ENCODE results near the gene TMEM178A.
"Not testable (repeated sequence)": the region's sequence is repeated elsewhere in the genome, so short reads cannot be mapped to it uniquely, and the experiment has no call there.

The TMEM178A gene

DNA sequence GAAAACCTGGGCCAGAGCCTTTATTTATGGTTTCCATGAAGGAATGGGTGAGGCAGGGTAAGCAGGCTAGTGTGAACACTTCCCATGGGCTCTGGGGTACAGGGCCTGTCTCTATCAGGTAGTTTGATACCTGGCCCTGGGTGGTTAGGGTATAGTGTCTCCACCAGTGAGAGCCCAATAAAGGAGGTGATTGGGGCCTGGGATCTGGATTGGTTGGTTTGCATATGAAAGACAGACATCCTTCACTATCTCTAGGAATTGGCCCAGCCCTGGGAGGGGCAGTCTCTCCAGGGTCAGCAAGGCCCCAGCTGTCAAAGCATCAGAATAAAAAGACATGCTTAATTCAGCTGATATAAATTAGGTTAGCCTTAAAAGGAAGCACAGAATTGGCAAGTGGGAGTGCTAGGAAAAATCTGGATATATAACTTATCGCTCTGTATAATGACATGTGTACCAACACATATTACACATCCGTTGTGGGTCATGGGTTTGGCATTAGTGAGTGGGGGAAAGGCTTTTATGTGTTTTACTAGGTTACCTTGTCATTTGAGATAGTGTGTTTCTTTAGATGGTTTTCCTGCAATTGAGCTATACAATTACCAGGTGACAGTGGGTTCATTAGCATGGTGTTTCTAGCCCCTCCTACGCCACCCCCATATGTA lies 18.5 kb upstream of the TMEM178A start:
- no peak for DNase-seq (ENCODE audit: extremely low read depth in 1 of 2, low read depth in 1 of 2)

DNA sequence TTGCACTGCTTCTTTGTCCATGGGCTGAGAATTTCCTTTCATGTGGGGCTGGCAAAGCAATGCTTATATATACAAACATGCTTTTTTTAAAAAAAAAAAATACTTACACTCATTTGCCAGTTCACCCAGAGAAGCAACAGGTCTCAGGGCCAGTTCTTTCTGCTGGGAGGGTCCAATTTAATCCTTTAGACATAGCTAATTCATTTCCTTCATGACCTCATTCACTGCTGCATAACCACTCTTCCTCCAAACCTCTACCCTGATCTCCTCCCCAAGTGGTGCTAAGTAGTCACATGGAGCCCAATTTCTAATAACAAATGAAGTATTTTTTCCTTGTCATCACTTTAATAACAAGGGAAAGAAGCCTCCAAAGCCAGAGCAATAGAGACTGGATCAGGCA lies 17.1 kb upstream of the TMEM178A start:
- DNase-seq (ENCODE audit: extremely low read depth in 1 of 2, low read depth in 1 of 2): no peak

DNA sequence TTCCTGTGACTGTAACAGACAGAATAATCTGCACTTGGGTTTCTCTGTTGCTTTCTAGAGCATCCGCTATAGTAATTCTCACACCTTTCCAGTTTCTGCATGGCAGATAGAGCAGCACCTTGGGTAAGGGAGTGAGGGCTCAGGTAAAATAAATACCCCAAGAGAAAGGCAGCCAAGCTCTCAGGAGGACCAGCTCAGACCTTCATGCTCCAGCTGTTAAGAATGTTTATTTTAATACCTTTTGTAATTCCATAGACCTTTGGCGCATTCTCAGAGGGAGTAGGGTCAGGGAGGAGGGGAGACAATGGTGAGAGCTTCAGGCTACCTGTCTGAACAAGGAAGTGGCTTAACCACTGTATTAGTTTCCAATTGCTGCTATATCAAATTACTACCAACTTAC lies 16.2 kb upstream of the TMEM178A start:
- no peak for DNase-seq (ENCODE audit: extremely low read depth in 1 of 2, low read depth in 1 of 2)

DNA sequence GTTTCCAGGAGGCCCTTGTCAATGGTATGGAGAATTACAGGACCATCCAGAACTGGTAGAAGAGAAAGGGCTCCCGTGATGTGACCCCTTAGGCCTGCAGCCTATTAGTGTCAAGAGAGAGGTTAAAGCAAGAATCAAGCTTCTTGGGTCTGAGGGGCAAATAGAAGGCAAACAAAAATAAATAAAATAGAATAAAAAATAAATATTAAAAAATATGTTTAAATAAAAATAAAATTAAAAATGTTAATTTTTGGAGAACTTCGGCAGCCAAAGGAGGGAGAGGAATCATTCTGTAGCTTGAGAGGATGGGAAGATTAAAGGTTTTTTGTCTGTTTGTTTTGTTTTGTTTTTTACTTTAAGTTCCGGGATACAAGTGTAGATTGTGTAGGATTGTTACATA lies 15.2 kb upstream of the TMEM178A start:
- no peak for DNase-seq (ENCODE audit: extremely low read depth in 1 of 2, low read depth in 1 of 2)

DNA sequence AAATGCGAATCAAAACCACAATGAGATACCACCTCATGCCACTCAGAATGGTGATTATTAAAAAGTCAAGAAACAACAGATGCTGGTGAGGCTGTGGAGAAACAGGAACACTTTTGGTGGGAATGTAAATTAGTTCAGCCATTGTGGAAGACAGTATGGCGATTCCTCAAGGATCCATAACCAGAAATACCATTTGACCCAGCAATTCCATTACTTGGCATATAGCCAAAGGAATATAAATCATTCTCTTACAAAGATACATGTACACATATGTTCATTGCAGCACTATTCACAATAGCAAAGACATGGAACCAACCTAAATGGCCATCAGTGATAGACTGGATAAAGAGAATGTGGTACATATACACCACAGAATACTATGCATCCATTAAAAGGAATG lies 9.5 kb upstream of the TMEM178A start:
- not testable (repeated sequence) for DNase-seq (ENCODE audit: extremely low read depth in 1 of 2, low read depth in 1 of 2)

DNA sequence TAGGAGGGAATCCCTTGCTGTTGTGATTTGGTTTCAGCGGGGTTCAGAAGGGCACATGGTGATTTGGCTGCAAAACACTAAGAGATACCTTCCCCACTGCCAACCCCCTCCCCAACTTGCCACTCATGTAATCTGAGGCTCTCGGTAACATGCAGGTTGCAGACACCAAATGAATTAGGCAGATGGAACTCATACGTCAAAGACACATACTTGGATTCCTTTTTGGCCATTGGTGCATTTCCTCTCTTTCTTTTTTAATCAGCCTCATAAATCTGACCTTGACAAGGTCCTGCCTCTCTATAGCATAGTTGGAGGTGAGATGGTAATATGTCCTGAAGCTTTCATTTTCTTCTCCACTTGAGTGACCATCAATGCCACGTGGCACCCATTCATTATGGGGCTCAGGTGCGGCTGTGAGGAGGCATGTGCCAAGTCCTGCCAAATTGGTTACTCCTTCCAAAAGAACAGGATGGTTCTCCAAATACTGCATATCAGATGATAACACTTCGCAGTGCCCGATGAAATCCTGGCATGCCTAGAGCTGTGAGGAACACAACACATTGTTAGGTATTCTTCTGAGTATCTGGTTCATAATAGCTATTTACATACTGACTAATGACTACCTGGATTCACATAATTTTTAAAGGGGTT lies 8.3 kb upstream of the TMEM178A start:
- DNase-seq (ENCODE audit: extremely low read depth in 1 of 2, low read depth in 1 of 2): no peak

DNA sequence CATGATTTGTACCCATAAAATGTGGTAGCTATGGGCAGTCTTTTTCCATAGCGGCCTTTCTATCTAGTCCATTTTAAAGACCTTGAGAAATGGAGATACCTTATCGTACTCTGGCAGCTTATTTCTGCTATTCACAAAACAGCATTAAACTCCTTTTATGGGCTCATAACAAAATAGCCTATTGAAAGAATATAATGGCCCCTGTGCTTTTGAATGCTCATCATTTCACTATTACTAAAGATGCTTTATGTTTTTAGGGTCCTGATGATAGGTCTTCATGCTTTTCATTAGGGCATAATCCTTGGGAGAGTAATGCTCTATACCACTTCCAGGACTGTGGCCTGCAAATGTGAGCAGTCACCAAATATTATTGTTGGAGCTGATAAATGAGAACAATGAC lies 7.3 kb upstream of the TMEM178A start:
- DNase-seq (ENCODE audit: extremely low read depth in 1 of 2, low read depth in 1 of 2): no peak

DNA sequence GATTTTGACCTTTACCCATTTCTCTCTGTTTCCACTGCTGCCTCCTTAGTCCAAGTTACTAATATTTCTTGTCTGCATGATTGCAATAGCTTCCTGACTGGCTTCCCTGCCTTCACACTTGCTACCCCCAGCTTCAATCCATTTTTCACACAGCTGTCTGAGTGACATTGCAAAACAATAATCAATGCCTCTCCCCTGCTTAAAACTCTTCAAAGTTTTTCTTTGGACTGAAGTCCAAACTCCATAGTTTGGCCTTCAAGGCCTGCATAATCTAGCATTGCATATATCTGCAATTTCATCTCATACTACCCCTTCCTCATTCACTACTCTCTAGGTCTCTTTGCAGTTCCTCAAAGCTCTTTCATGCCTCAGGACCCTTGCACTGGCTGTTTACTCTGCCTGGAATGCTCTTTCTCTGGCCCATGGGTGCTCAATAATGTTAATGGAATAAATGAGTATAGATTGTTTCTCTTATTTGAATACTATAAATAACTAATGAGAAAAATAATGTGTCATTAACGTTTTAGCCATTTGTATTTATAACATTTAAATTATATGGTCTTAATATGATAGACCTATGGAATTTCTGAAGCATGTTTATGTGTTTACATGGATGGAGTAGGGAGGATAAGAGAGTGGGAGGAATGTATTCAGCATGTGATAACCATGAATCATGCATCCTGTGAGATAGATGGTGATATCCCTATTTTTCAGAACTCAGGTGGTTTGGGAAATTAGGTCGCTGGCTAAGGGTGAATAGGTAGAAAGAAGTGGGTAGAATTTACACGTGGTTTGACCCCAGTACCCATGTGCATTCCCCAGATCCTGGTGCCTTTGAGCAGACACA lies 5.7 kb upstream of the TMEM178A start:
- no peak for DNase-seq (ENCODE audit: extremely low read depth in 1 of 2, low read depth in 1 of 2)

DNA sequence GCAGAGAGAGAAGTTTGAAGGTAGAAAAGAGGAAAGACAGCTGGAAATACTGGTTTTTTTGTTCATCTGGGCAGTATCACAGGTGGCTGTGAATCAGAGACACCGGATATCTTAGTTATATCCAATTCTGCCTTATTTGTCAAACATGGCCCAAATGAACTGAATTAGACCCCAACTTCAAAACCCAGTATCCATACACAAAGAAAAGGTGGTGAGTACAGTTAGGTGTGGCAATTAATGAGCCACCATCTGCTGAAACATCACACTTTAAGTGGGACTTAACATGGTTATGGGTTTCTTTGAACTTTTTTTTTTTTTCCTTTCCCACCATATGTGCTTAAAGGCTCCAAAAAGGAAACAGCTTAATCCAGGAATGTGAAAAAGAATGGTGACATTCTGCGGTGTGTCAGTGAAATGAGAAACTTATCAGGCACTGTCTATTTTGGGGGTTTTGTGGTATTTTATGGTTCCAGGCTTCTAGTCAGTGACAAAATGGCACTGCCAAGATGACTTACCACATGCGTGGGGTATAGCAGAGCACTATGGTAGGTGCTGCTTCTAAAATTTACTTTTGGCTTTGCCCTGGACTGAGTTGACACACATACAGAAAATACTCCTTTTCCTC lies 5.0 kb upstream of the TMEM178A start:
- DNase-seq (ENCODE audit: extremely low read depth in 1 of 2, low read depth in 1 of 2): no peak

DNA sequence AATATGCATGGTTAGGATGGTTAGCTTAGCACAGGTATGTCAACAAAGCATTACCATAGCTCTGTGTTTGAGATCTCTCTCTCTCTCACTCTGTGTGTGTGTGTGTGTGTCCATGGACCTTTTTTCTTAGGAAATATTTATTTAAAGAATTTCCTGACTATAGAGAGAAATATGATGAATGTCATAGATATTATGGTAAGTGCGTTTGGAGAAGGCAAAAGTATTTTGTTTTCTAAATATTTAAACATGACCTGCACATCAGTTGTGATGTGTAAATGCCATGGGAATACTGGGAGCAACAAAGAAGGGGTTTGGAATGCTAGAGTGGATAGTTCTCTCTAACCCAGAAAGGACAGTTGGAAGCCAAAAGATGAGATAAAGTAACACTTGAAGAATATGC lies 3.9 kb upstream of the TMEM178A start:
- DNase-seq (ENCODE audit: extremely low read depth in 1 of 2, low read depth in 1 of 2): no peak

DNA sequence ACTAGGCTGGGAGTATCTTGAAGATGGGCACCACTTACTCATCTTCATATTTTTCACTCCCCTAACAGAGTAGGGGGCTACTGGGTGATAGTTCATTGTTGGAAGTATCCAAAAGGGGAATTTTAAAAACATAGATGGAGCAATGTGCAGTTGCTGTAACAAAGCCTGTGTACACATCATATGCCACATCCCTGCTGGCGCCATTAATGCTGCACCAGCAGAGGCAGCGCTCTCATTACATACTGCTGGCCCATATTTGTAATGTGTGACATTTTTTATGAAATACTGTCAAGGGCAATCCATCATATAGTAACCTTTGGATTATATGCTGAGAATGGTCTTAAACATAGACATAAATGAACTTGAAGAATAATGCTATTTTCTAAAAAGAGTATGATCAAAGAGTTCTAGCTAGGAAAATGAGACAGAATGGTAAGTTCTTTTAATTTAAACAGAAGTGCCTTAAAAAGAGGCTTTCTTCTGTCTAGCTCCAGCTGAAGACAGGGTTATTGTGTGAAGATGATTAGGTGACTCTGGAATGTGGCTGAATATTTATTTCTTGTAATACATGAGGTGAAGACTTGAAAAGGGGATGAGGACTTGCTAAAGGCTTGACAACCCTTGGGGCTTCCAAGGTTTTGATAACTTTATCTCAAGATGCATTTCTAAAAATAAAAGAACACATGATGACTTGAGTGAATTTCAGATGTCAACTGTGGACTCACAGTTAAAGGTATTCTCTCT lies 2.4 kb upstream of the TMEM178A start:
- DNase-seq (ENCODE audit: extremely low read depth in 1 of 2, low read depth in 1 of 2): no peak

DNA sequence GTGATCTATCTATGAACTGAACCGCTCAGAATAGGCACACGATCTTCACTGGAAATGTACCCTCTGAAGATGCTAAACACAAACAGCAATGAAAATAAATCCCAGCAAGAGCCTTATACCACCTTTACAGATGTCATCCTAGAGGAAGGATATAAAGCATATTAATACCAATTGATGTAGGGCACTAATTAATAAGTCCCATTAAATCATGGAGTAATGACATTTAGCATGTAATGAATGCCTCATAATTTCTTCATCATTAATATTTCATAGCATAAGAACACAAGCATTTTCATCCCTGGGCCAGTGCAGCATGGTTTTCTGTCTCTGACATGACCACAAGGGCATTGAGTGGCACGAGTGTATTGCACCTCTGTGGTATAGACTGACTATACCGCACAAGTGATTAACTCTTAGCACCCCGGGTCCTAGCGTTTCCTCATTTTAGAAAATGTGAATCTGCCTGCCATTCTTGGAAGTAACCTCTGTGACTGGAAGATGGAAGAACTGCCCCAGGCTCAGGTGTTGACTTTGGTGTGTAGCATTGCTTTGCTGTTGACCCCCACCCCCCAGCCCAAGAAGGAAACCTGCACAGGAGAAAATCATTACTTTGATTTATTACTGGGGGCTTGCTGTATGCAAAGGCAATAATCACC lies 1.4 kb upstream of the TMEM178A start:
- no peak for DNase-seq (ENCODE audit: extremely low read depth in 1 of 2, low read depth in 1 of 2)

DNA sequence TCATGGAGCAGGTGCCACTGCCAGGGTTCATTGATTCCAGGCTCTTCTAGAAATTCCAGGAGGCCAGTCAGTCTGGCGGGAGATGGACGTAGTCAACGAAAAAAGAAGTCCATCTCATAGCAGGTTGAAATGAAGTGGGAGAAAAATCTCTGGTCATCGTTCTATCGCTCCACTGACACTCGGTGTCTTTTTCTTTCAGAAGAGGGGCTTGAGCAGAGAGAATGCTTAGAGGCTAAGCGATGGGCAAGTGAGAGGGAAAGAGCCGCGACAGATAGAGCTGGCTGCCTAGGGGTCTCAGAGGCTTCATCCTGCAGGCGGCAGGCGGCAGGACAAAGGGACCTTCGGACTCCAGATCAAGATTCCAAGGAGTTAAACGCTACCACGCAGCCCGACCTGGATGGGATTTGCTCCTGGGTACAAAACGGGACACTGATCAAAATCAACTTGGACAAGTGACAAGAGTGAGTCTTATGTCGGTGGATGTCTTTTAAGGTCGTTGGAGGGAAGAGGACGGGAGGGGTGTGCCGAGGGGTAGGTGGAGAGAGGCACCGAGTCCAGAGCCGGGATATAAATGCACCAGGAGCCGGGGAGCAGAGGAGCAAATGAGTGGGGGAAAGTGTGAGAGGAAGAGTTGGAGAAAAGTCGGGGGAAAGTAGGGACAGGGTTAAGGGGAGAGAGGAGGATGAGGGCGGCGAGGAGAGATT lies 677 bp upstream of the TMEM178A start:
- DNase-seq (ENCODE audit: extremely low read depth in 1 of 2, low read depth in 1 of 2): no peak

DNA sequence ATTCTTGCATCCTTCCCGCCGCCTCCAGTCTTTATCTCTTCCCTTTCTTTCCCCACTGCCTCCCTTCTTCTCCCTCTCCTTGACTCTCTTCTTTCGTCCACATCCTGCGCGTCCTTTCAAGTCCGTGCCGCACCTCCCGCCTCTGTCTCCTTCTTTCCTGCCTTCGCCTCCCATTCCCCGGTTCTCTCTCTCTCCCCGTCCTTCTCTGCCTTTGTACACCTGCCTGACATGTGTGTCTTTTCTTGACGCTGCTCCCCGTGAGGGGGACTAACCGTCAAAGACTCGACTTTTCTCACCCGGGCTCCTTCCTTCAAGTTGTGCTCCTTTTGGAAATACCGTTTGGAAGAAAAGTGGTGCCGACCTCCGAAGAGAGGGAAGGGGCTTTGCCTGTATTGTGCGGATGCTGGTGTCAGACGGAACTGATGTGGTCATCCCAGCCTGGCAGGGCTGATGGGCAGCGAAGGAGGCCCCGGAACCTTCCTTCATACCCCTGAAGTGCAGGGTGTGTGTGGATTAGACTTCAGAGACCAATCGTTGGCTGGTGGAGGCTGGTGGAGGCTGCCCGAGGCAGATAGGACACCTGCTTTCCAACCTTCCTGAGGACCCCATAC lies 879 bp downstream of the TMEM178A start:
- no peak for DNase-seq (ENCODE audit: extremely low read depth in 1 of 2, low read depth in 1 of 2)

DNA sequence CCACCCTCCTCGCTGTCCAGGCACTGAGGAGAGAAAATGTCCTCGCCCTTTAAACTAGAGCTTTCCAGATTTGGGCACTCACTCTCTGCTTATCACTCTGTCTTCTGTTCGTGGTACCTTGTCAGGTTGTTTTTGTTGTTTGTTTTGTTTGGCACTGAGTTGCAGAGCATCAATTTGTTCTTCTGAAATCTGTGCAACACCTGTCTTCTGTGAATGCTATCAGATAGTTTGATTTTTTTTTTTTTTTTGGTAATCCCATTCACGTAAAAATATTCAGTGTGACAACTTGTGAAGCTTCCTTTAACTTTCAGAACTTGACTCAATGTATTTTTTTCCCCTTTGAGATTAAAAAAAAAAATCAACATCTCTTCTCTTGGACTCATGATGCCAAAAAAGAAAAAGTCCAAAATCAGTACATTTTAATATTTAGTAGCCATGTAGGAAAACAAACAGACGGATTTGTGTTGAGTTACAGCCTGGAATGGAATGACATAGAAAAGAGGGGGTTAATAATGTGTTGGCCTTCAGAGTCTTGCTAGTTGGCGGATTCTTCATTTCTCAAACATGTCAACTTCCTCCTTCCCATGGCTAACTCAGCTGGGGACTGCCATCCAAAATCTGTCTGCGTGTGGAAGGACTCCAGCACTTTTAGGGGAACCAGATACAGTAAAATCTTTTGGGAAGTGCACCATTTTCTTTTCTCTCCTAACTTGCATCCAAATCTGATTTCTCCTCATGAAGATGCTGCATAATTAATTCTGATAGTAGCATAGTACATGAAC lies 1.6 kb downstream of the TMEM178A start:
- DNase-seq (ENCODE audit: extremely low read depth in 1 of 2, low read depth in 1 of 2): no peak

DNA sequence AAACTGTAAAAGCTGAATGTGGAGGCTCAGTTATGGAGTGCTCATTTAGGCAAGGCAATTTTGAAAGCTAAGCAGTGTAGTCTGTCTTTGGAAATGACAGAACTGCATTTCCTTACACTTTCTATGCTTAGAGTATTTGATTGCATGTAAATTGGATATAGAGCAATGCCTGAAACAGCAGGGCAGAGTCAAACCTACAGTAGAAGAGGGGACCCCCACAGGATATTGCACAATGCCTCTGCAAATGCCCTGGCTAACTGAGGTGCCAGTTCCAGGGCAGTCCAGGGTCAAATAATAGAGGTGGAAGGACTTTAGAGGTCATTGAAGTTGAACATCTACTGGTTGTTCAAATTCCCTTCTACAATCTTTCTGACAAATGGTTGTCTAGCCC lies 2.2 kb downstream of the TMEM178A start:
- no peak for DNase-seq (ENCODE audit: extremely low read depth in 1 of 2, low read depth in 1 of 2)

DNA sequence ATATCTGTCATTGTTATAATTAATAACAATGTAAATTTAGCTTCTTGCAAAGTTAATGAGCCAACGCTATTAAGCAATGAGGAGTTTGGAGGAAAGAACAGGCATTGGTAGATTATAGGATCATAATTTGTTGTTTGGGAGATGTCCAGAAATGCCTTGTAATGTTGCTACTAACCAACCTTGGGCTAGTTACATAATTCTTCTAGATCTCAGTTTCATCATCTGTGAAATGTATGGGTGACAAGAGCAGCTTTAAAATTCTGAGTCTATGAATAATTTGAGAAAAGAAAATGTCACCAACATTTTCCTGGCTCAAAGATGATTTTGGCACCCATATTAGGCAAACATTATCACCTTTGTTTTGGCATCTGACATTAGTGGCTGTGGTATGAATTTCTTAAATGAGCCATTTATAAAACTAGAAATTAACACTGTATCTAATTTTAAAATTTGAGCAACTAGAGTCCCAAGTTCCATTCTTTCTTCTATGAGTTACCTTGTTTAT lies 2.9 kb downstream of the TMEM178A start:
- DNase-seq (ENCODE audit: extremely low read depth in 1 of 2, low read depth in 1 of 2): no peak

DNA sequence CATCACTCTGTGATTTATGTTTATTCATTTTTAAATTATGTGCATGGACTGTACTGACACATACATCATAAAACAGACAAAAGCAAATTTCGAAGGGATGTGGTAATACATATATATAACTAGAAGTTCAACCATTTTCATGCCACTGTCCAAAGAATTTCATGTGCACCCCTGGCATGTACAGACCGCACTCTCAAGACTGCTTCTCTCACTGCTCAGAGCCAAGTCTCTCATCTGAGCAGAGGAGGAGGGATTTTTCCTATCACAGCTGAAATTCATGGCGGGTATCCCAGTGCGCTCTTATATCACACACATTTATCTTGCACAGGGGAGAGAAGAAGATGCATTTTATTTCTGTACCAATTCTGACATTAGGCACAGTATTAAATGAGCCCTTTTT lies 5.9 kb downstream of the TMEM178A start:
- no peak for DNase-seq (ENCODE audit: extremely low read depth in 1 of 2, low read depth in 1 of 2)
